HG02970 (cell line): ENCODE data around the gene FAT4.

Experiments
- ATAC-seq: cut with Tn5 transposase; IDR thresholded peaks from one replicate; pipeline ENCODE4 v1.9.1; 2021; ENCODE audit warnings: mild to moderate bottlenecking, moderate library complexity, moderate number of reproducible peaks; ENCODE audit not compliant: unreplicated experiment, low FRiP score

The FAT4 gene

DNA sequence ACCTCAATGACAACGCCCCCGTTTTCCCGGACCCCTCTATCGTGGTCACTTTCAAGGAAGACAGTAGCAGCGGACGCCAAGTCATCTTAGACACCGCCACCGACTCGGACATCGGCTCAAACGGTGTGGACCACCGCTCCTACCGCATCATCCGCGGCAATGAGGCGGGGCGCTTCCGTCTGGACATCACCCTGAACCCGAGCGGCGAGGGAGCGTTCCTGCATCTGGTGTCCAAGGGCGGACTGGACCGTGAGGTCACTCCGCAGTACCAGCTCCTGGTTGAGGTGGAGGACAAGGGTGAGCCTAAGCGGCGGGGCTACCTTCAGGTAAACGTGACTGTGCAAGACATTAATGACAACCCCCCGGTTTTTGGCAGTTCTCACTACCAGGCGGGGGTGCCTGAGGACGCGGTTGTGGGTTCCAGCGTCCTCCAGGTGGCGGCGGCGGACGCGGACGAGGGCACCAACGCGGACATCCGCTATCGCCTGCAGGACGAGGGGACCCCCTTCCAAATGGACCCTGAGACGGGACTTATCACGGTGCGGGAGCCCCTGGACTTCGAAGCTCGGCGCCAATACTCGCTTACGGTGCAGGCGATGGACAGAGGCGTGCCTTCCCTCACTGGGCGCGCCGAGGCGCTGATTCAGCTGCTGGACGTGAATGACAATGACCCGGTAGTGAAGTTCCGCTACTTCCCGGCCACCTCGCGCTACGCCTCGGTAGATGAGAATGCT lies 2.2 kb downstream of the FAT4 start:
- ATAC-seq: no peak

- no peak for ATAC-seq
These were observed 2.7 kb downstream of the FAT4 start for GRCh38 chr4:125317525-125317877.

GRCh38 chr4:125319311-125319710 lies 4.6 kb downstream of the FAT4 start:
- ATAC-seq: no peak

DNA sequence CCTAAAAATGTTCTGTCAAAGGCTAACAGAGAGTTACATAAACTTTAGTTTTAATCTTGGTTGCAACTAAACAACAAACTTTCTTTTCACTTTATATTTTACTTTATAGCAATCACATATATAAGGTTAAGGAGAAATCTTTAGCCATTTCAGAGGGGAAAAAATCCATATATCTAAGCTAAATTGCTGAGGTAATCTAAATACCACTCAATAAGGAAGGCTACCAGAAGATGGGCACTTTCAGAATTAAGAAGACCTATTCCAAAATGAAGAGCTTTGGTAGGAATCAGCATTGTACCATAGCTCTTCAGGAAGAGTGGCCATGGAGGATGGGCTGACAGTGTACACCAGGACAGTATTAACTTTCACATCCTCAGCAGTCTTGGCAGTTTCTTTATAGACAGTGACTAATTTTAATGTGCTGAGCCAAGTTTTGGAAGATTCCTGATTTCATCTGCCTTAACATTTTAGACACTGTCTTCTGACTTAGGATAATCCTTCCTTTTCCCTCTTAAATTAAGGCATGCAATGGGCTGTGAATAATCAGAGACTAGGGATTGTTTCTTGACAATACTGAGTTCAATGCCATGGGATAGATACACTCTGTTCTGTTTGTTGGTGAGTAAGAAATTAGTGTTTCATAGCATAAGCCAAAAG lies 7.1 kb downstream of the FAT4 start:
- no peak for ATAC-seq

GRCh38 chr4:125322366-125322730 lies 7.6 kb downstream of the FAT4 start:
- no peak for ATAC-seq

GRCh38 chr4:125323654-125324053 lies 8.9 kb downstream of the FAT4 start:
- ATAC-seq: no peak

- no peak for ATAC-seq
These were observed 11.0 kb downstream of the FAT4 start for GRCh38 chr4:125325733-125326132.

- ATAC-seq: no peak
These were observed 16.4 kb downstream of the FAT4 start for GRCh38 chr4:125331116-125331515.

- ATAC-seq: no peak
These were observed 20.2 kb downstream of the FAT4 start for GRCh38 chr4:125334926-125335325.

DNA sequence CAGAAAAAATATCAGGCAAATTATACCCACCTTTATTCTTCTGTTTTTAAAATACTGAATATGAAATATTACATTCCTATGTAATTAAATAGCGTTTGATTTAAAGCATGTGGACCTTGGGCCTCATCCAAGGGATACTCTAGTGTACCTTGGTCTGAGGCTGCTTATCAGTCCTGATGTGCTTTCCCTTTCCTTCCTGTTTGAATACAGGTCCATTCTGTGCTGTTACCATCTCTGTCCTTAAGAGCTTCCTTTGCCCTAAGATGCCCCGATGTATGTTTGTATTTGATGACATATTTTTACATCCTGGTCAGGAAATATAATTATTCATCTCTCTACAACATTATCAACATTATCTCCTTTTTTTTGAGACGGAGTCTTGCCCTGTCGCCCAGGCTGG lies 24.1 kb downstream of the FAT4 start:
- no peak for ATAC-seq

GRCh38 chr4:125344198-125344597 lies 29.4 kb downstream of the FAT4 start:
- ATAC-seq: no peak

- no peak for ATAC-seq
These were observed 31.9 kb downstream of the FAT4 start for GRCh38 chr4:125346616-125347015.

DNA sequence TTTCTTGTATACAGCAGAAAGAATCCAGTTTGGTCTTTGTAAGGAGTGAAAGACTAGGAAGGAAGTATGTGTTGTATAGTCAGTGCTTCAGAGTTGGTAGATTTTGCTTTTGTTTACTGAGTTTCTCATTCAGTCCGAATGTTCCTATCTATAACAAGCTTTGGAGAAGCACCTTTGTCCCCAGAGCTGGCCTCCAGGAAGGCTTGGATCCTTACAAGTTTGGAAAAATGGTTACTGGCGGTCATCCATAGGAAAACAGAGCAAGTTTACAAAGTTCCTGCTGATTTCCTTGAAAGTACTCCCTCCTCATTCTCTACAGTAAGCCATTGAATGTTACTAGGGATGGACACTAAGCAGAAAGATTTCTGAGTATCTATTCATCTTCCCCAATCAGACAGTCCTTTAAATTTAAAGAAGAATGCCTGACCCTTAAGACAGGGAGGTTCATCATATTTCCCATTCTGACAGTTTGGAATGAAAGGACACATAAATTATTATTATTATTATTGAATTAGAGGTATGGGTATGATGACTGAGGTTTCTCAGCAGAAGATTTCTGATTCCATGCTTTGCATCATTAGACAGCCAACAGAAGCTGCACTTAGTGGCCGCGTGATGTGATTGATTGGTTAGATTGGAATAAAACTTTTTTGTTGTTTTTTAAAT lies 35.8 kb downstream of the FAT4 start:
- ATAC-seq: no peak

DNA sequence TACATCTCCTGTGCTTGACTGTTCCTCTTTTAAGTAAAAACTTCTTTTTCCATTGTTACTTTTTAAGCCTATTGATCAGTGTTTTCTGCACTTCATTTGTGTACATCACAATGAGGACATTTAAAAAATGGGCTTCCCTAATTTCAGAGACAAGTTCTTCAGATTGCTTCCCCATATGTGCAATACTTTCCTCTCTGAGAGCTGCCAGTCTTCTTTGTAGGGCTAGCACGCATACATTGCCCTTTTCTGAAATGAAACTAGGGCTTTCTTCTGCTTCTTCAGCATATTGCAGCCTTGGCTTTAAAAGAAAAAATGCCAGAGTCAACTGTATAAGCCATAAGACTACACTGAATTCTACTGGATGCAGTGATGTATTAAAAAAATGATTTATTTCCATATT lies 37.8 kb downstream of the FAT4 start:
- no peak for ATAC-seq

DNA sequence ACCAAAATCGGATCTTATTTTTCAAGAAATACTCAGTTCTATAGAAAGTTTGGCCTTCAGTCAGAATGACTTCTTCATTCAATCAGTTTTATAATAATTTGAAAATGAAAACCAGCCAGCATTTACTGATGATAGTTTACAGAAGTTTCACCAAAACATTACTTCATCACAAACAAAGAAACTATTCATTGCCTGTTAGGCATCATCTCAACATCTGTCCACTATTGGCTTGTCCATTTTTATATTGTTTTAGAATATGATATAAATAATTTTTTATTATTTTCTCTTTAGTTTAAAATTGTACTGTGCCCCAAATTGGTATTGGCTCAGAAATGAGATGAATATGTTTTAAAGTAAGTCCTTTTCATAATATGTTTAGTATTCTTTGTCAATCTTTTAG lies 38.4 kb downstream of the FAT4 start:
- no peak for ATAC-seq

- no peak for ATAC-seq
These were observed 41.0 kb downstream of the FAT4 start for GRCh38 chr4:125355791-125356190.

DNA sequence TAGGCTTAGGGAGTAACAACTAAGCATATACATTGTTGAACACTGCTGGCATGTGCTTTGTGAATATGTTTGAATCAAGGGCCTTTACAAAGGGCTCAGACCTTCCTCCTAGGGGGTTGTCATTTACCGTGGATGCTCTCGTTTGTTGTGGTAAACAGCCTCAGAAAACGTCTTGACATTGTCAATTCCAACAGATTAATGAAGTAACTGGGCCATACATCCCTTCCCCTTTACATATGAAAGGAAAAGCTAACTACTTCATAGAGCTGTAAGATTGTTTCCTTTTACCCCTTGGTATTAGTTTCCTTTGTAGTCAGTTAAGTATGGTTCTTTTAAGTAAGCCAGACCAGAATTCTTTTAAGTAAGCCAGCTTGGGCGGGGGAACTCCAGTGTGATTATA lies 42.9 kb downstream of the FAT4 start:
- ATAC-seq: no peak

DNA sequence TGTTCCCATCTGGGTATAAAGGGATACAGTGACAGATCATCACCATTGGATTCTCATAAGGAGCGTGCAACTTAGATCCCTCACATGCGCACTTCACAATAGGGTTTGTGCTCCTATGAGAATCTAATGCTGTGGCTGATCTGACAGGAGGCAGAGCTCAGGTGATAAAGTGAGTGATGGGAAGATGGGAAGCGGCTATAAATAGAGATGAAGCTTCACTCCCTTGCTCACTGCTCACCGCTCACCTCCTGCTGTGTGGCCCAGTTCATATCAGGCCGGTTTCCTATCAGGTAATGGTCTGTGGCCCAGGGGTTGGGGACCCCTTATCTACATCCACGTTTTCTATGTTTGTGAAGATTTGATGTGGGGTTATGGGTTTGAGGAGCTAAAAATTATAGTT lies 43.7 kb downstream of the FAT4 start:
- no peak for ATAC-seq

DNA sequence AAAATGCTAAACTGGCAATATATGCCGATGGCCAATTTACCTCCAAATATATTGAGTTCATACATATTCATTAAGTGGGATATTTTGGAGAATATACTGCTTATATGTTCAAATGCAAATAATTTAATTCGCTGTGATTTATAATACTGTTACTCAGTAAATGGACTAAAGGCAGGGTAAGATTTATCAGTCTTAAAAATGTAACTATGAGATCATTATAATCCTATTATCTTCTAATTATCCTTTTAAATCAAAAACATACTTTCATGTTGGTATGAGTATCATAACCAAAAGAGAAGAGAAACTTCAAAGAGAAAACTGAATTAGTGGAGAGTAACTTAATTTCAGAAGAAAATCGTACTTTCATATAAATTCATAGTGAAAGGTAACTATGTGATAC lies 44.6 kb downstream of the FAT4 start:
- no peak for ATAC-seq

DNA sequence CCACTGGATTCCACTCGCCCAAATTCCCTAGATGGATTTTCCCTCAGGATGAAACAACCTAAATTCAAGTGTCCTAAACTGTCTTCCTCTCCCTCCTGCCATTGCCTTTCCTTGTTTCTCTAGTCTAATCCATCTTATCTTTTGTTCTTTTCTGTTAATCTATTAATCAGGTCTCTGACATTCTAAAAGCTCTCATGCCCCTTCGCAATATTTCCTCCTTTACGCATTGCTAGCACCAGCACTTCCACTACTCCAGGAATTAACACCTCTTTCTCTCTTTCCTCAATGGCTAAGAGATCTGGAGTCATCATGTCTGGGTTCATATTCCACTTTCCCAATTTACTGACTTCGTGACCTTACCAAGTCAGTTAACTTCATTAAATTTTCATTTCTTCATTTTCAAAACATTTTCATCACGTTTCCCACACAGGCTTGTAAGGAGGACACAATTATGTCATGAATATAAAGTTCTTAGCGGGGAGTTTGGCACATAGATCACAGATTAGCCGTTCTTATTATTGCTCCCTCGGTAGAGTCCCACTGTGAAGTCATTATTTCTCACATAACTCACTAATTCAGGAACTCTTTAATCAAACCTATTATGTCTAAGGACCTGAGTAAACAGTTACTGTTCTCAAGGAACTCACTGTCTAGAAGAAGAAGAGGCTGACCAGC lies 45.3 kb downstream of the FAT4 start:
- ATAC-seq: no peak

GRCh38 chr4:125360727-125361126 lies 46.0 kb downstream of the FAT4 start:
- ATAC-seq: no peak
